Stomach (tissue), 4 donors: ENCODE measurements around the gene SLC17A8.

Source experiments
- CTCF ChIP-seq, 7 experiments: fragments of 450-650 bp in 4 of 7; fragments of 200-600 bp in 3 of 7; sonication (generic) in 3 of 7; IDR thresholded peaks; one replicate each; pipeline ENCODE4 v1.5.1; 2016 to 2019; ENCODE audit warnings: antibody characterized with exemption in 7 of 7, control low read depth in 2 of 7, mild to moderate bottlenecking in 1 of 7
- POLR2A ChIP-seq, 4 donors: fragments of 450-650 bp; IDR thresholded peaks; one replicate each; pipeline ENCODE4 v1.6.1; 2016; ENCODE audit warnings: antibody characterized with exemption in 4 of 4, control low read depth in 2 of 4, mild to moderate bottlenecking in 1 of 4, moderate library complexity in 1 of 4
- POLR2AphosphoS5 ChIP-seq, 3 donors: sonication (generic); formaldehyde crosslinking; IDR thresholded peaks; one replicate each; pipeline ENCODE4 v1.6.1; 2016; ENCODE audit warnings: antibody characterized with exemption in 3 of 3

GRCh38 chr12:100453951-100454350 lies 97.1 kb downstream of the SLC17A8 start:
- TF ChIP-seq CTCF (IDR thresholded peaks at IDR 0.05), result no peak
- TF ChIP-seq POLR2AphosphoS5 (IDR thresholded peaks at IDR 0.05), result no peak
- no peak for TF ChIP-seq POLR2A (IDR thresholded peaks at IDR 0.05)
